ENCODE measurements around the gene NSG1. TPM values are rescaled to one million over a fixed set of nuclear protein-coding genes. Genes with fewer than 3 reads are reported as not detected.

NSG1 gene
- total RNA-seq, 2 experiments from 2014 or later, result 10.3 to 10.4 TPM

- TF ChIP-seq CTCF (IDR thresholded peaks at IDR 0.05), result no peak
- Histone ChIP-seq H3K4me1 (ENCODE audit: insufficient read depth, low read length) (no peaks in the 10 kb centered on the region), H3K27ac (ENCODE audit: low read depth in 1 of 2, low read length in 2 of 2) (no peak overlapping the region), H3K9me3 (ENCODE audit: control insufficient read depth in 1 of 2, insufficient read depth in 1 of 2, low read length in 2 of 2) (peaks cover 0 to 9% of the 10 kb centered on the region in 2 experiments), H3K27me3 (ENCODE audit: control insufficient read depth in 1 of 2, insufficient read depth in 2 of 2, low read length in 2 of 2) (peaks cover 0 to 3% of the 10 kb centered on the region in 2 experiments), H3K4me3 (ENCODE audit: low read length) (no peak overlapping the region), H3K36me3 (ENCODE audit: insufficient read depth, low read length) (no peaks in the 10 kb centered on the region)
- ChIA-PET POLR2A (no interaction called here), CTCF (no interaction called here)
- Mint-ChIP-seq H3K36me3 (ENCODE audit: low read depth) (no peaks in the 10 kb centered on the region), H3K4me3 (no peak overlapping the region), H3K4me1 (ENCODE audit: low read depth) (no peaks in the 10 kb centered on the region), H3K27me3 (no peaks in the 10 kb centered on the region), H3K27ac (no peak overlapping the region), H3K9me3 (peaks cover 2% of the 10 kb centered on the region)
- DNase-seq (no peak), ATAC-seq (ENCODE audit: poor library complexity) (no peak)
- intact Hi-C loops (cut with DNase I, micrococcal nuclease), result loop anchor here in 1 of 2 experiments (10.0 kb wide), 1 partner anchor 893 kb away; no protein-coding TSS in a partner anchor
Observed at GRCh38 chr4:4361883-4362282, 25.0 kb upstream of the NSG1 start.

GRCh38 chr4:4362991-4363697, 23.8 kb upstream of the NSG1 start:
- no peaks in the 10 kb centered on the region for H3K4me1 ChIP-seq (ENCODE audit: insufficient read depth, low read length)
- H3K27me3 ChIP-seq (ENCODE audit: control insufficient read depth in 1 of 2, insufficient read depth in 2 of 2, low read length in 2 of 2), result no peaks in the 10 kb centered on the region
- no peak overlapping the region for H3K27ac Mint-ChIP-seq
- H3K27ac ChIP-seq (ENCODE audit: low read depth in 1 of 2, low read length in 2 of 2), result no peak overlapping the region
- ChIA-PET POLR2A (no interaction called here), CTCF (no interaction called here)
- H3K4me1 Mint-ChIP-seq (ENCODE audit: low read depth), result no peaks in the 10 kb centered on the region
- DNase-seq (no peak), ATAC-seq (ENCODE audit: poor library complexity) (no peak)
- no peak overlapping the region for H3K4me3 ChIP-seq (ENCODE audit: low read length)
- H3K9me3 Mint-ChIP-seq, result peaks cover 2% of the 10 kb centered on the region
- TF ChIP-seq CTCF (IDR thresholded peaks at IDR 0.05), result no peak
- H3K36me3 Mint-ChIP-seq (ENCODE audit: low read depth), result no peaks in the 10 kb centered on the region
- H3K9me3 ChIP-seq (ENCODE audit: control insufficient read depth in 1 of 2, insufficient read depth in 1 of 2, low read length in 2 of 2), result peaks cover 0 to 9% of the 10 kb centered on the region in 2 experiments
- H3K4me3 Mint-ChIP-seq, result no peak overlapping the region
- no peaks in the 10 kb centered on the region for H3K36me3 ChIP-seq (ENCODE audit: insufficient read depth, low read length)
- H3K27me3 Mint-ChIP-seq, result no peaks in the 10 kb centered on the region
- intact Hi-C loops (cut with DNase I, micrococcal nuclease), result loop anchor here in 1 of 2 experiments (10.0 kb wide), 1 partner anchor 892 kb away; no protein-coding TSS in a partner anchor

GRCh38 chr4:4364061-4364460, 22.8 kb upstream of the NSG1 start:
- intact Hi-C loops (cut with DNase I, micrococcal nuclease), result loop anchor here in 1 of 2 experiments (10.0 kb wide), 1 partner anchor 891 kb away; no protein-coding TSS in a partner anchor
- H3K4me3 ChIP-seq (ENCODE audit: low read length), result no peak overlapping the region
- no peaks in the 10 kb centered on the region for H3K36me3 ChIP-seq (ENCODE audit: insufficient read depth, low read length)
- H3K9me3 ChIP-seq (ENCODE audit: control insufficient read depth in 1 of 2, insufficient read depth in 1 of 2, low read length in 2 of 2), result peaks cover 0 to 9% of the 10 kb centered on the region in 2 experiments
- no peak for TF ChIP-seq CTCF (IDR thresholded peaks at IDR 0.05)
- Mint-ChIP-seq H3K27me3 (no peaks in the 10 kb centered on the region), H3K9me3 (peaks cover 2% of the 10 kb centered on the region), H3K27ac (no peak overlapping the region), H3K4me3 (no peak overlapping the region), H3K4me1 (ENCODE audit: low read depth) (no peaks in the 10 kb centered on the region), H3K36me3 (ENCODE audit: low read depth) (no peaks in the 10 kb centered on the region)
- no peaks in the 10 kb centered on the region for H3K4me1 ChIP-seq (ENCODE audit: insufficient read depth, low read length)
- no peak overlapping the region for H3K27ac ChIP-seq (ENCODE audit: low read depth in 1 of 2, low read length in 2 of 2)
- no peak for DNase-seq
- H3K27me3 ChIP-seq (ENCODE audit: control insufficient read depth in 1 of 2, insufficient read depth in 2 of 2, low read length in 2 of 2), result no peaks in the 10 kb centered on the region
- CTCF ChIA-PET, result no interaction called here
- POLR2A ChIA-PET, result no interaction called here
- no peak for ATAC-seq (ENCODE audit: poor library complexity)

All from CD4-positive, alpha-beta T cell (primary cell).